ENCODE data around the gene HDAC5.

The HDAC5 gene

GRCh38 chr17:44086364-44087311 is 36.8 kb downstream of the HDAC5 start:
- DNase-seq (ENCODE audit: low read depth), result peak; percentile 76

GRCh38 chr17:44085908-44086307 is 37.5 kb downstream of the HDAC5 start:
- no peak for DNase-seq (ENCODE audit: low read depth)

DNA sequence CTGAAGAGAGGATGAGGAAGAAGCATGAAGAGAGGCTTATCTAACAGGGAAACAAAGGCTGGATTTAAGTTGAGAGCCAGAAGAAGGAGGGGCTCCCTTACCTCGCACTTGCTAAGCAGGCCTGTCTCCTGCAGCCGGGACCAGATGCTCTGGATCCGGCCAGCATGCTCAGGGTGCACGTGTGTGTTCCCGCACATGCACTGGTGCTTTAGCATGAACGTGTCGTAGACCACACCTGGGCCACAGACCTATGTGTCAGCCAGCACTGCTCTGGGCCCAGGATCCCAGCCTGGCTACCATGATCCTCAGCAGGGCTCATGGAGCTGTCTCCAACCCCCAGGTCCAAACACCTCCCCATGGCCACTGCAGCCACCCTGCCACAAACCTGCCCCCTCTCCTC is 38.5 kb downstream of the HDAC5 start:
- DNase-seq (ENCODE audit: low read depth), result no peak

GRCh38 chr17:44084131-44084538 is 39.3 kb downstream of the HDAC5 start:
- DNase-seq (ENCODE audit: low read depth), result no peak

GRCh38 chr17:44083250-44083849 is 40.1 kb downstream of the HDAC5 start:
- DNase-seq (ENCODE audit: low read depth), result no peak

GRCh38 chr17:44082256-44082927 is 41.0 kb downstream of the HDAC5 start:
- DNase-seq (ENCODE audit: low read depth), result no peak

DNA sequence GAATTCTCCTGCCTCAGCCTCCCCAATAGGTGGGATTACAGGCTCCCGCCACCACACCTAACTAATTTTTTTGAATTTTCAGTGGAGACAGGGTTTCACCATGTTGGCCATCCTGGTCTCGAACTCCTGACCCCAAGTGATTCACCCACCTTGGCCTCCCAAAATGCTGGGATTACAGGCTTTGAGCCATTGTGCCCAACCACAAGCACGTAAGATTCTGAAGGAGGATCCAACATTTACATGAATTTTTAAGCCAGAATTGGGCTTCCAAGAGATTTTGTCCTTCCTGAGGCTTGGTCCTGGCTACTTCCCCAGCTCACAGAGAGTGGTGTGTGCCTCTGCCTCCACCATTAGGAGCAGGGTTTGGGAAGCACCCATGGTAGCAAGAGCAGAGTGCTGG is 41.8 kb downstream of the HDAC5 start:
- DNase-seq (ENCODE audit: low read depth), result no peak

DNA sequence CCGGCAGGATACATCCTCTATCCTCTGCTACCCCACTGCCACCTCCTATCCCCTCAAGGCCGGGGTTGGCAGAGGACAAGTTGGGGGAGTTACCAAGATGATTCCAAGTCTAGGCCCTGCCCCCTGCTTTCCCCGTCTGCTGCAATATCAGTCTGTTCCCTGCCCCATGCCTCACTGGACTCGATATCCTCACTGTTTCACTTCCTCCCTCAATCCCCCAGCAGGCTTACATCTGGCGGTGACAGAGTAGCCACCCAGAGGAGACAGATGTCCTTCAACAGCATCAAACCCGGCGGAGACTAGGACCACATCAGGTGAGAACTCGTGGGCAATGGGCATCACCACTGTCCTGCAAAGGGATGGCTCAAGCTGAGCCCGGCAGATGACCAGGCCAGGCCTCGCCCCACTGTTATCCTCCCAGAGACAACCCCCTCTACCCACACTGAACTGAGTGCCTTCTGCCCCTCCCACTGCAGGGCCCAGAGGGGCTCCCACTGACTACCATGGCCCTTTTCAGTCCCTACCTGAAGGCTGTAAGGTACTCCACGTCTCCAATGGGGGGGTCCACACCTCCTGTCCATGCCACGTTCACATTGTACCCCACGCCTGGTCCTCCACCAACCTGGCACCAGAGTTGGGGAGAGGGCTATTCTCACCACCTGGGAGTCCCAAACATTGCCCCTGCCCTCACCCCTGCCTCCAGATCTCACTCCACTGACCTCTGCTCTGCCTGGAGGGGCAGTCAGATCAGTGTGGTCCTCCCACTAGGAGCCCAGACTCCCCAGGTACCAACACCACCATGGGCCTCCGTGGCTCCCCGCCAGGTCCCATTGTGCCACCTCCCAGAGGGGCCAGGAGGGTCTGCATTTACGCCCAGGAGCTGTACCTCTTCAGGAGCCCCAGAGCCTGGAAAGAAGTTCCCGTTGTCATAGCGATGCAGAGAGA is 43.3 kb downstream of the HDAC5 start:
- DNase-seq (ENCODE audit: low read depth), result no peak

- no peak for DNase-seq (ENCODE audit: low read depth)
Observed at GRCh38 chr17:44078412-44078811, 45.0 kb downstream of the HDAC5 start.

- no peak for DNase-seq (ENCODE audit: low read depth)
Observed at GRCh38 chr17:44077595-44077909, 45.9 kb downstream of the HDAC5 start.

- DNase-seq (ENCODE audit: low read depth), result no peak
Observed at GRCh38 chr17:44076716-44077594, 46.5 kb downstream of the HDAC5 start.

GRCh38 chr17:44075598-44076293 is 47.7 kb downstream of the HDAC5 start:
- no peak for DNase-seq (ENCODE audit: low read depth)

DNA sequence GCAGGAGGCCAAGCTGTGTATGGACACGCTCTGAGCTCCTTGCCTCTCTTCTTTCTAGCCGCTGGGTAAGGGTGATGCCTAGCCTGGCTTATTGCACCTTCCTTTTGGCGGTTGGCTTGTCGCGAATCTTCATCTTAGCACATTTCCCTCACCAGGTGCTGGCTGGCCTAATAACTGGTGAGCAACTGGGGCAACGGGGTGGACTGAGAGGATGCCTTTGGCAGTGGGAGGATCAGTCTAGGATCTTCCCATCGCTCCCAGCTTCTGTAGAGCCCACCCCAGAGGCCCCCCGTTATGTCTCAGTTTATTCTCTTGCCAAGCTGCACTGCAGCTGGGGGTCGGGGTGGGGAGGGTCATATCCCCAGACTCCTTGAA is 48.5 kb downstream of the HDAC5 start:
- no peak for DNase-seq (ENCODE audit: low read depth)

- DNase-seq (ENCODE audit: low read depth), result no peak
Observed at GRCh38 chr17:44074231-44074910, 49.1 kb downstream of the HDAC5 start.

DNA sequence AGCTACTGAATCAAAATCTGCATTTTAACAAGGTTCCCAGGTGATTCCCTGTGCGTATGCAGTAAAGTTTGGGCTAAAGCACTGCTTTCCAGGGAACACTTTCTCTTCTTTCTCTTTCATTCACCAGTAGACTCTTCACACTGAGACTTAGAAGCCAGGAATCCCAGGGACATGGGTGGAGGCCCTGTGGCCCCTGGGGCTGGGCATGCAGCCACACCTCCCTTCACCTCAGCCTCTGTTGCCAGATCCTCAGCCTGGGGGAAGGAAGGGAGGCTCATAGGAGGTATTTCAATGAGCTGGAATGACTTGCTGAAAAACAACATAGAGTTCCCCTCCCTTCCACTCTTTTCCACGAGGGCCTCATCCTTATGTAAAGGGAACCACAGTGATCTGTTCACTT is 51.7 kb downstream of the HDAC5 start:
- no peak for DNase-seq (ENCODE audit: low read depth)

- DNase-seq (ENCODE audit: low read depth), result peak; percentile 55
Observed at GRCh38 chr17:44071198-44071520, 52.3 kb downstream of the HDAC5 start.

DNA sequence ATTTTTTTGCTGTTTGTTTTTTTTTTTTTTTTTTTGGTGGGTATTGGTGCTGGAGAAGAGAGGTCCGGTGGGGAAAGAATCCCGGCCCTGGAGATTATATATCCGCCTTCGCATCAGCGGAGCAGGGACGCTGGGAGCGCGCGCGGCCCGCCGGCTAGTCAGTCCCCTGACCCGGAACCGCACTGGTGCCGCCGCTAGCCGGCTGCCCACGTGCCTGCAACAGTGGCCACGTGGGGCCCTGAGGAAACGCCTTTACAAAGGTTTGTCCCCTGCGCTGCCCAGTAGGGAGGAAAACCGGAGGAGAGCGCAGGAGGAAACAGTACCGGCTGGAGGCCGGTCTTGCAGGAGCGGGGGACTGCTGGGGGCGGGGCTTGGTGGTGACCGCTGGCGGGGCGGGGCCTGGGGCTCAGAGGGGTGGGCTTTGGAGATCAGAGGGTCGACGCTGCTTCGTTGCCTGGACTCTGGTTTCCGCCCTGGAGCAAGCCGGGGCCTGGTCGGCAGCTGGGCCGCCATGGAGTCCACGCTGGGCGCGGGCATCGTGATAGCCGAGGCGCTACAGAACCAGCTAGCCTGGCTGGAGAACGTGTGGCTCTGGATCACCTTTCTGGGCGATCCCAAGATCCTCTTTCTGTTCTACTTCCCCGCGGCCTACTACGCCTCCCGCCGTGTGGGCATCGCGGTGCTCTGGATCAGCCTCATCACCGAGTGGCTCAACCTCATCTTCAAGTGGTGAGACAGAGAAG is 52.8 kb downstream of the HDAC5 start, which contains the start of gene G6PC3:
Gene G6PC3 (plus strand): TSS at position 281 of the 743 bp plus-strand sequence. CDS start 231 bp downstream, at position 512.
- peak; percentile 56 for DNase-seq (ENCODE audit: low read depth)

- DNase-seq (ENCODE audit: low read depth), result no peak
Observed at GRCh38 chr17:44069974-44070454, 53.4 kb downstream of the HDAC5 start.

GRCh38 chr17:44067545-44067940 is 55.9 kb downstream of the HDAC5 start:
- DNase-seq (ENCODE audit: low read depth), result no peak
